ENCODE results near the gene ARRDC2.

GRCh38 chr19:17968362-17968761 is 39.6 kb upstream of the ARRDC2 start:
- TF ChIP-seq CTCF (IDR thresholded peaks at IDR 0.05) (no peak), EZH2 (IDR thresholded peaks at IDR 0.05; ENCODE audit: borderline replicate concordance, insufficient read depth, low read depth, low read length, poor library complexity, severe bottlenecking) (no peak)

Measured in B cell (primary cell).